Adrenal gland (tissue), 12 donors: ENCODE results near the gene OGA. TPM values are rescaled to one million over a fixed set of nuclear protein-coding genes. Genes with fewer than 3 reads are reported as not detected.

ENCODE experiments used
- DNase-seq, 7 donors: peaks; one replicate each; pipeline ENCODE4 v3.0.0-alpha.2; 2019 to 2020
- H3K27ac ChIP-seq, 5 donors: fragments of 200-600 bp; sonication (generic) in 4 of 5; 1 replicate in 3 of 5; 2 replicates in 2 of 5; pipeline versions ENCODE4 v1.5.1 to v1.8.0; 2016 to 2020; ENCODE audit warnings: mild to moderate bottlenecking in 1 of 5
- H3K27me3 ChIP-seq: fragments of 200-600 bp; 2 replicates; pipeline ENCODE4 v1.8.0; 2021
- H3K36me3 ChIP-seq, 2 donors: fragments of 200-600 bp; replicated peaks in 1 of 2; 1 replicate in 1 of 2; 2 replicates in 1 of 2; pipeline versions ENCODE4 v1.5.1 to v1.8.0; 2018 to 2022
- H3K4me1 ChIP-seq, 2 donors: fragments of 200-600 bp; replicated peaks in 1 of 2; 1 replicate in 1 of 2; 2 replicates in 1 of 2; pipeline versions ENCODE4 v1.5.1 to v1.8.0; 2018 to 2021
- H3K4me3 ChIP-seq, 4 donors: fragments of 200-600 bp; sonication (generic) in 3 of 4; one replicate each; pipeline ENCODE4 v1.5.1; 2016 to 2018
- H3K9me3 ChIP-seq, 3 donors: fragments of 200-600 bp; sonication (generic) in 1 of 3; replicated peaks in 1 of 3; 1 replicate in 2 of 3; 2 replicates in 1 of 3; pipeline versions ENCODE4 v1.5.1 to v1.8.0; 2016 to 2021
- CTCF ChIP-seq, 6 experiments: fragments of 450-650 bp in 4 of 6; fragments of 200-600 bp in 2 of 6; sonication (generic) in 1 of 6; IDR thresholded peaks; 1 replicate in 5 of 6; 2 replicates in 1 of 6; pipeline versions ENCODE4 v1.5.1 to v1.8.0; 2016 to 2021; ENCODE audit warnings: antibody characterized with exemption in 6 of 6, mild to moderate bottlenecking in 2 of 6, moderate library complexity in 1 of 6
- POLR2A ChIP-seq, 2 donors: fragments of 450-650 bp; IDR thresholded peaks; one replicate each; pipeline ENCODE4 v1.6.1; 2017; ENCODE audit warnings: antibody characterized with exemption in 2 of 2, mild to moderate bottlenecking in 2 of 2, moderate library complexity in 1 of 2
- WGBS, 4 donors: extraction: QIAGEN DNeasy Blood & Tissue Kit in 2 of 4; methylation state at CpG; one replicate each; pipeline versions ENCODE4 v1.1.5 to v1.1.7; 2013 to 2017; 5-methylcytosine and 5-hydroxymethylcytosine counted together
- intact Hi-C, 2 donors: fragments of 100-400 bp; cut with DNase I; formaldehyde crosslinking; loops; one replicate each; pipeline versions ENCODE4 v1.14.1 to v1.15.0; 2022 to 2023
- polyA plus RNA-seq, 3 donors: library from polyadenylated mRNA; stranded (reverse); fragments of 200-250 nt in 2 of 3; fragments of 350-450 nt in 1 of 3; fragmentation: Illumina TruSeq in 1 of 3; extraction: RNeasy Lipid Tissue Mini Kit (QIAGEN cat#74804) in 1 of 3; gene quantifications; one replicate each; pipeline ENCODE4 v1.2.3, GENCODE V29; 2013 to 2014
- total RNA-seq, 9 donors: library from RNA; depleted of rRNA in 4 of 9; stranded (reverse); fragments of >200 nt in 4 of 9; fragments of 120-200 nt in 1 of 9; fragmentation: NEBNext Ultra II Directional in 1 of 9; extraction: Animal tissue kit (Norgen Biotek cat#: 25700) in 1 of 9; gene quantifications; one replicate each; pipeline versions ENCODE4 v1.1.0 to v1.2.4, GENCODE V29; 2013 to 2023
- donor health status: healthy with polysubstance abuse.
- donor health status: Bipolar disorder and iron deficiency.
- donor health status: DM: yes; HTN: yes; CAD: no.
- donor health status: DM: no; HTN: no; CAD: no.
- donor health status: DM: no; HTN: no; CAD: no.
- donor health status: DM: yes; HTN: yes; CAD: no.

OGA gene
- total and polyA plus RNA-seq, 12 donors: 32.8 to 119 (median 72.0) TPM

GRCh38 chr10:101766753-101767599 lies 51.3 kb downstream of the OGA start:
- no peaks in the 10 kb centered on the region for H3K9me3 ChIP-seq
- no peaks in the 10 kb centered on the region for H3K36me3 ChIP-seq
- H3K4me3 ChIP-seq: no peak overlapping the region
- TF ChIP-seq POLR2A (IDR thresholded peaks at IDR 0.05): no peak
- TF ChIP-seq CTCF (IDR thresholded peaks at IDR 0.05): no peak
- H3K27me3 ChIP-seq: peaks cover 18% of the 10 kb centered on the region
- WGBS, 4 donors: 74 to 78% (median 76%) methylated on average over 9 to 12 of the region's 12 CpGs
- H3K27ac ChIP-seq: no peak overlapping the region
- no peak for DNase-seq
- intact Hi-C loops: no loop called here
- no peaks in the 10 kb centered on the region for H3K4me1 ChIP-seq

GRCh38 chr10:101766306-101766705 lies 51.9 kb downstream of the OGA start:
- no peaks in the 10 kb centered on the region for H3K9me3 ChIP-seq
- intact Hi-C loops: no loop called here
- 69 to 86% (median 79%) methylated on average over 6 of the region's 6 CpGs for WGBS, 4 donors
- no peak for DNase-seq
- H3K4me3 ChIP-seq: no peak overlapping the region
- H3K36me3 ChIP-seq: no peaks in the 10 kb centered on the region
- peaks cover 11% of the 10 kb centered on the region for H3K27me3 ChIP-seq
- TF ChIP-seq CTCF (IDR thresholded peaks at IDR 0.05): no peak
- no peak for TF ChIP-seq POLR2A (IDR thresholded peaks at IDR 0.05)
- no peak overlapping the region for H3K27ac ChIP-seq
- H3K4me1 ChIP-seq: no peaks in the 10 kb centered on the region

DNA sequence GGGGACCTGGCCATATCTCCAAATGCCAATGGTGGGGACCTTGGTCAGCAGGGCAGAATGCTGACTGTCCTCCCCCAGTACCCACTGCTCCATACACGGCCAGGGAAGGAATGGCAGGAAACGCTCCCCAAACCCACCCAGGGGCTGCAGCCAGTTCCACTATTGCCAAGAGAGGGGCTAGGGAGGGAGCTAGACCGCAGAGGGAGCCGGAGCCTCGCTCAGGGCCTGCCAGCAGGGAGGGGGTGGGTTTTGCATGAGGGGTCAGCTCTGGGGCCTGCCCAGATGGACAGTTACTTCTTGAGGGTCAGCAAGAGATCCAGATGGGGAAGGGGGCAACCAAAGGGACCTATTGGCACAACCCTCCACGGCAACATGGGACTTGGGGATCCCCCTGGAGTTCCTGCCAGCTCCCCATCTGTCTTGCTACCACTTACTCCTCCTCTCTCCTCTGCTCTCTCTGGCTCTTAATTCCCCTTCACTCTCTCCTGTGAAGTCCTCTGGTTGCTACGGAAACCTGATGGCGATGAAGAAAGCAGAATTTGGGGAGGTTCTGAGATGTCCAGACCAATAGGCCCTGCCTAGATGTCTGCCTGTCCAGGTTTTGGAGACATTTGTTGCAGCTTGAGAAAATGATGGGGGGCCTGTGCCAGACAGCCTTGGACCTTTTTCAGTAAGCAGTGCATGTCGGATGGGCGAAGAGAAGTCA lies 55.0 kb downstream of the OGA start:
- H3K36me3 ChIP-seq: no peaks in the 10 kb centered on the region
- H3K27ac ChIP-seq: no peak overlapping the region
- intact Hi-C loops: no loop called here
- no peaks in the 10 kb centered on the region for H3K4me1 ChIP-seq
- H3K4me3 ChIP-seq: no peak overlapping the region
- no peak for TF ChIP-seq POLR2A (IDR thresholded peaks at IDR 0.05)
- TF ChIP-seq CTCF (IDR thresholded peaks at IDR 0.05): no peak
- no peaks in the 10 kb centered on the region for H3K9me3 ChIP-seq
- WGBS, 4 donors: 77 to 86% (median 82%) methylated on average over 9 to 10 of the region's 10 CpGs
- DNase-seq: no peak
- no peaks in the 10 kb centered on the region for H3K27me3 ChIP-seq

GRCh38 chr10:101762736-101763135 lies 55.5 kb downstream of the OGA start:
- intact Hi-C loops: no loop called here
- TF ChIP-seq CTCF (IDR thresholded peaks at IDR 0.05) (no peak), POLR2A (IDR thresholded peaks at IDR 0.05) (no peak)
- Histone ChIP-seq H3K4me1 (no peaks in the 10 kb centered on the region), H3K27ac (no peak overlapping the region), H3K27me3 (no peaks in the 10 kb centered on the region), H3K4me3 (no peak overlapping the region), H3K36me3 (no peaks in the 10 kb centered on the region), H3K9me3 (no peaks in the 10 kb centered on the region)
- no peak for DNase-seq
- WGBS, 4 donors: 87 to 95% (median 91%) methylated on average over 2 to 5 of the region's 5 CpGs
